Natural killer cell treated with Interleukin-12 subunit alpha and Interleukin-12 subunit beta and Interleukin-15 and Interleukin-18, amount 100 ng/mL, for 72 hours (primary cell): Measurements from ENCODE around the gene ABCC1. TPM values are rescaled to one million over a fixed set of nuclear protein-coding genes. Genes with fewer than 3 reads are reported as not detected.
A peak's percentile ranks its signal among the peaks of the same experiment; 100 is the strongest.
"Not testable (repeated sequence)": the region's sequence is repeated elsewhere in the genome, so short reads cannot be mapped to it uniquely, and the experiment has no call there.

Experiments
- ATAC-seq, 2 donors: fragments of 150-1000 bp; cut with Tn5 transposase in 1 of 2; sonication (Bioruptor Pico), chemical (Tn5 transposase) in 1 of 2; 2 replicates each; pipeline ENCODE4 v1.10.0; 2021
- DNase-seq: peaks from one replicate; pipeline ENCODE4 v3.0.0; 2022; ENCODE audit warnings: low spot score
- H3K27ac Mint-ChIP-seq, 2 donors: 1 replicate in 1 of 2; 2 replicates in 1 of 2; pipeline ENCODE4 v1.8.0; 2022; ENCODE audit warnings: mixed read lengths in 2 of 2, mild to moderate bottlenecking in 1 of 2, moderate library complexity in 1 of 2
- H3K27me3 Mint-ChIP-seq, 2 donors: 1 replicate in 1 of 2; 2 replicates in 1 of 2; pipeline ENCODE4 v1.8.0; 2022; ENCODE audit warnings: mixed read lengths in 2 of 2
- H3K36me3 Mint-ChIP-seq: one replicate; pipeline ENCODE4 v1.8.0; 2022; ENCODE audit warnings: mixed read lengths
- H3K4me1 Mint-ChIP-seq, 2 donors: 1 replicate in 1 of 2; 2 replicates in 1 of 2; pipeline ENCODE4 v1.8.0; 2022; ENCODE audit warnings: low read depth in 2 of 2, mixed read lengths in 2 of 2, mild to moderate bottlenecking in 1 of 2
- H3K4me3 Mint-ChIP-seq: one replicate; pipeline ENCODE4 v1.8.0; 2022; ENCODE audit warnings: mixed read lengths
- H3K9me3 Mint-ChIP-seq: 2 replicates; pipeline ENCODE4 v1.8.0; 2022; ENCODE audit warnings: mixed read lengths
- total RNA-seq, 2 donors: library from RNA; stranded (reverse); gene quantifications; one replicate each; pipeline ENCODE4 v1.2.3, GENCODE V29; 2022

The ABCC1 gene
- total RNA-seq, 2 donors from 2014 or later: 43.1 to 106 TPM

DNA sequence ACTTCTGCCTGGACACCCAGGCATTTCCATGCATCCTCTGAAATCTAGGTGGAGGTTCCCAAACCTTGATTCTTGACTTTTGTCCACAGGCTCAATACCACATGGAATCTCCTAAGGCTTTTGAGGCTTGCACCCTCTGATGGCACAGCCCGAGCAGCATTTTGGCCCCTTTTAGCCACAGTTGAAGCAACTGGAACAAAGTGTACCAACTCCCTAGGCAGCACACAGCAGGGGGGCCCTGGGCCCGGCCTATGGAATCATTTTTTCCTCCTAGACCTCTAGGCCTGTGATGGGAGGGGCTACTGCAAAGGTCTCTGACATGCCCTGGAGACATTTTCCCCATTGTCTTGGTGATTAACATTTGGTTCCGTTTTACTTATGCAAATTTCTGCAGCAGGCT is 32.0 kb downstream of the ABCC1 start:
- Mint-ChIP-seq H3K36me3 (peaks cover 40% of the 10 kb centered on the region), H3K27ac (no peak overlapping the region), H3K4me1 (peaks cover 4 to 17% of the 10 kb centered on the region in 2 donors), H3K9me3 (peaks cover 12% of the 10 kb centered on the region), H3K4me3 (no peak overlapping the region), H3K27me3 (no peaks in the 10 kb centered on the region)
- DNase-seq (no peak), ATAC-seq (no peak)

DNA sequence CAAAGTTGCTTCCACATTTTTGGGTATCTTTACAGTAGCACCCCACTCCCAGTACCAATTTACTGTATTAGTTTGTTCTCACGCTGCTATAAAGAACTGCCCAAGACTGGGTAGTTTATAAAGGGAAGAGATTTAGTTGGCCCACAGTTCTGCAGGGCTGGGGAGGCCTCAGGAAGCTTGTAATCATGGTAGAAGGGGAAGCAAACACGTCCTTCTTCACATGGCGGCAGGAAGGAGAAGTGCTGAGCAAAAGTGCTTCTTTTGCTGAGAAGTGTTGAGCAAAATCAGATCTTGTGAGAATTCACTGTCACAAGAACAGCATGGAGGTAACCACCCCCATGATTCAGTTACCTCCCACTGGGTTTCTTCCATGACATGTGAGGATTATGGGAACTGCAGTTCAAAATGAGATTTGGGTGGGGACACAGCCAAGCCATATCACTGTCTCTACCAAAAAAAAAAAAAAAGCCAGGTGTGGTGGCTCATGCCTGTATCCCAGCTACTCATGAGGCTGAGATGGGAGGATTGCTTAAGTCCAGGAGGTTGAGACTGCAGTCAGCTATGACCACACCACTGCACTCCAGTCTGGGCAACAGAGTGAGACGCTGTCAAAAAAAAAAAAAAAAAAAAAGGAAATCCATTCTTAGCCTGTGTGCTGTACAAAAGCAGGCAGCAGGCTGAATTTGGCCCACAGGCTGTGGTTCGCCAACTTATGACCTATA is 32.9 kb downstream of the ABCC1 start:
- not testable (repeated sequence) for DNase-seq, ATAC-seq, H3K27ac Mint-ChIP-seq, H3K4me3 Mint-ChIP-seq, H3K27me3 Mint-ChIP-seq
- Mint-ChIP-seq H3K4me1 (peaks cover 11 to 12% of the 10 kb centered on the region in 2 donors), H3K36me3 (peaks cover 39% of the 10 kb centered on the region), H3K9me3 (peaks cover 12% of the 10 kb centered on the region)

DNA sequence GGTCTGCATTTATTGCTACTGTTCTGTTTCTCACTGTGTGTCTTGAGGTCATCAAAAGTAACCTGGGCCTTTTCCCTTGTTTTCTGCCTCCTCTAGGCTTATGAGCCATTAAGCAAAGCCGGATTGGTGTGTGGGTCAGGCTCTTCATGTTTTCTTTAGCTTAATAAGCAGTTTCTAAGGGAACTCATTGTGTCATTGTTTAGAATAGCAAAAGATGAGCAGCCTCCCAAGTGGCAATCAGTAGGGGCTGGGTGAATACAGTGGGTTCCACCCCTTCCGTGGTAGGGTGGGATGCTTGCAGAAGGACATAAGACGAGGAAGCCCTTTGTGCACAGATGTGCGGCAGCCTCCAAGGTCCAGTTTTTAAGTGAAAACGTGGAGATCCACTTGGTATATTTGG is 34.5 kb downstream of the ABCC1 start:
- Mint-ChIP-seq H3K4me3 (no peak overlapping the region), H3K9me3 (peaks cover 12% of the 10 kb centered on the region), H3K4me1 (peaks cover 13 to 21% of the 10 kb centered on the region in 2 donors), H3K27me3 (no peaks in the 10 kb centered on the region), H3K27ac (no peak overlapping the region), H3K36me3 (peaks cover 27% of the 10 kb centered on the region)
- DNase-seq (no peak), ATAC-seq (no peak)

DNA sequence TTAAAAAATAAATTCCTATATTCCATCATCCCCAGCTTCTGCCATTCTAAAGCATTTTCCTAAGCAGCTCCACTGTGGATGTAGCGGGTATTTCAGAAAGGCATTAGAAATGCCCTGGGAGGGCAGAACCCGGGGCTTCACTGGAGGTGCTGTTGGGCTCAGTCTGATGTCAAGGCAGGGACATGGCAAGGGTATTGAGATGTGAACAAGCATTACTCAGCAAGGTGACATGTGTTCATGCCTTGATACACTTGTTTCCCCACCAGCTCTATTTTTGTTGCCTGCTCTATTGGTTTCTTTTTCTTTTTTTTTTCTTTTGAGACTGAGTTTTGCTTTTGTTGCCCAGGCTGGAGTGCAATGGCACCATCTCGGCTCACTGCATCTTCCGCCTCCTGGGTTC is 35.7 kb downstream of the ABCC1 start:
- no peaks in the 10 kb centered on the region for H3K27me3 Mint-ChIP-seq
- peaks cover 12% of the 10 kb centered on the region for H3K9me3 Mint-ChIP-seq
- peaks cover 18 to 30% of the 10 kb centered on the region in 2 donors for H3K4me1 Mint-ChIP-seq
- DNase-seq (no peak), ATAC-seq (no peak)
- H3K36me3 Mint-ChIP-seq: peaks cover 17% of the 10 kb centered on the region
- H3K4me3 Mint-ChIP-seq: no peak overlapping the region
- no peak overlapping the region for H3K27ac Mint-ChIP-seq

GRCh38 chr16:15986261-15986660 is 36.8 kb downstream of the ABCC1 start:
- no peak for ATAC-seq
- peaks cover 10% of the 10 kb centered on the region for H3K36me3 Mint-ChIP-seq
- DNase-seq: no peak
- peak overlapping the region in 1 of 2 donors; percentile 41 for H3K27ac Mint-ChIP-seq
- H3K9me3 Mint-ChIP-seq: peaks cover 6% of the 10 kb centered on the region
- H3K4me3 Mint-ChIP-seq: no peak overlapping the region
- peaks cover 23 to 35% of the 10 kb centered on the region in 2 donors for H3K4me1 Mint-ChIP-seq
- H3K27me3 Mint-ChIP-seq: no peaks in the 10 kb centered on the region

GRCh38 chr16:15988268-15989013 is 39.0 kb downstream of the ABCC1 start:
- H3K36me3 Mint-ChIP-seq: peaks cover 4% of the 10 kb centered on the region
- no peaks in the 10 kb centered on the region for H3K27me3 Mint-ChIP-seq
- ATAC-seq (peak in 1 of 2 donors; percentile 49), DNase-seq (no peak)
- H3K4me3 Mint-ChIP-seq: peak overlapping the region; percentile 19
- no peaks in the 10 kb centered on the region for H3K9me3 Mint-ChIP-seq
- H3K4me1 Mint-ChIP-seq: peaks cover 27 to 43% of the 10 kb centered on the region in 2 donors
- H3K27ac Mint-ChIP-seq: peak overlapping the region; percentile 4 to 74

- Mint-ChIP-seq H3K9me3 (no peaks in the 10 kb centered on the region), H3K4me3 (no peak overlapping the region), H3K27ac (no peak overlapping the region), H3K4me1 (peaks cover 27 to 43% of the 10 kb centered on the region in 2 donors), H3K27me3 (no peaks in the 10 kb centered on the region), H3K36me3 (peaks cover 4% of the 10 kb centered on the region)
- ATAC-seq (no peak), DNase-seq (no peak)
Measured at GRCh38 chr16:15990902-15991301, 41.5 kb downstream of the ABCC1 start.

DNA sequence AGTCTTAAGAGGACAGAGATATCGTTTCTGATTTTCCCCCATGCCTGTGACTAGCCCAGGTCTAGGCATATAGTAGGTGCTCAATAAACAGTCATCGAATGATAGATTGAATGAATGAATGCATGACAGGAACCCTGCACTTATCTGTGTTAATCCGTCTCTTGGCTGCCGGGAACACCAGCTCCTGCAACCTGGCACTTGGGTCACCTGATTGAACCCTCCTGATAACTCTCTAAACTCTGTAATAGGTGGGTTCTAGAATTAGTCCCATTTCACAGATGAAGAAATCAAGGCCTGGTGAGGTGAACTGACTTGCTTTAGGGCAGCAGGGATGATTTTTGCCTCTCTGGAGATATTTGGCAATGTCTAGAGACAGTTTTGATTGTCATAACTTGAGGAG is 43.7 kb downstream of the ABCC1 start:
- peaks cover 4% of the 10 kb centered on the region for H3K36me3 Mint-ChIP-seq
- no peak overlapping the region for H3K4me3 Mint-ChIP-seq
- no peaks in the 10 kb centered on the region for H3K27me3 Mint-ChIP-seq
- ATAC-seq (no peak), DNase-seq (no peak)
- no peak overlapping the region for H3K27ac Mint-ChIP-seq
- H3K9me3 Mint-ChIP-seq: no peaks in the 10 kb centered on the region
- H3K4me1 Mint-ChIP-seq: peaks cover 30 to 35% of the 10 kb centered on the region in 2 donors

DNA sequence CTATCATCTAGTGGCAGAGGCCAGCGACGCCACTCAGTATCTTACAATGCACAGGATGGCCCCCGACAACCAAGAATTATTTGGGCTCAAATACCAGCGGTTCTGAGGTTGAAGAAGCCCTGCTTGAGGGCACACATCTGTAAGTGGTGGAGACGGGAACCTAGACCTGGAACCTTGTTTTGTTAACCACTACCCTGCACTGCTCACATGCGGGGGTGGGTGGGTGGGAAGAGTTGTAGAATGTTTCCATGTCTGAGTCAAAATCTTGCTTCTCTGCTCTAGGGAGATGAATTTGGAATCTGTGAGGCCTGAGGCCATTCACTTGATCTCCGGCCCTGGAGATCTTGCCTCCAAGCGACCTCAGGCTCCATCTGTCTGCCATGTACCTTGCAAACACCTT is 44.1 kb downstream of the ABCC1 start:
- Mint-ChIP-seq H3K9me3 (no peaks in the 10 kb centered on the region), H3K4me1 (peaks cover 30 to 35% of the 10 kb centered on the region in 2 donors), H3K27ac (no peak overlapping the region), H3K36me3 (peaks cover 4% of the 10 kb centered on the region), H3K4me3 (no peak overlapping the region), H3K27me3 (no peaks in the 10 kb centered on the region)
- ATAC-seq: no peak
- DNase-seq: no peak

GRCh38 chr16:15993946-15994665 is 44.7 kb downstream of the ABCC1 start:
- Mint-ChIP-seq H3K27ac (no peak overlapping the region), H3K27me3 (no peaks in the 10 kb centered on the region), H3K9me3 (no peaks in the 10 kb centered on the region), H3K4me3 (no peak overlapping the region), H3K36me3 (peaks cover 4% of the 10 kb centered on the region), H3K4me1 (peaks cover 32 to 35% of the 10 kb centered on the region in 2 donors)
- ATAC-seq (no peak), DNase-seq (no peak)

DNA sequence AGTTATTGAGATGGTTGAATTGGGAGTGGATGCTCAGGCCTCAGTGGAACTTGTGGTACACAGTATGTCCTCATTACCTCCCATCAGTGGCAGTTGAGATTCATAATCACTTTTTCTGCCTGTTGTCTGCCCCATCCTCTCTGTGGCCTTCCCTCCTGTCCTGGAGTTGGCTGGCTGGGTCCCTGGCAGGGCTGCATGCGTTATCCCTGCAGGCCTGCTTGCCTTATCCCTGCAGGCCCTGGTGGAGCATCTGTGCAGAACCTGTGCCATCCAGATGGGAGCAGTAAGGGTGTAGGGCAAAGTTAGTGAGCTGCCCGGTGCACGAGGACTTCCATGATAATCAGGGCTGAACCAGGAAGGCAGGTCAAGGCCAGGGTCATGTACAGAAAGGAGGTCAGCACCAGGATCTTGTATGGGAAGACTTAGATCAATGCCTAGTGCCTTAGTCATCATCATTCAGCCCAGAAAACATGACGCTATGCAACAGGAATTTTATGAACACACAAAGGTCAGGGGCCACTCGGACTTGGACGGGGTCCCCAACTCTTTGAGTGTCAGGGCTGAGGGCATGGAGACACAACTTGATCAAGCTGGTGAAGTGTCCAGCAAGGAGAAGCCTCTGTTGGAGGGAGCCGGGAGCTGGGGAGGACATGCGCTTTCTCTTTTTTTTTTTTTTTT is 47.2 kb downstream of the ABCC1 start:
- ATAC-seq (no peak), DNase-seq (no peak)
- H3K9me3 Mint-ChIP-seq: no peaks in the 10 kb centered on the region
- peaks cover 4% of the 10 kb centered on the region for H3K36me3 Mint-ChIP-seq
- peaks cover 27% of the 10 kb centered on the region in 2 donors for H3K4me1 Mint-ChIP-seq
- no peaks in the 10 kb centered on the region for H3K27me3 Mint-ChIP-seq
- peak overlapping the region in 1 of 2 donors; percentile 34 for H3K27ac Mint-ChIP-seq
- H3K4me3 Mint-ChIP-seq: no peak overlapping the region

GRCh38 chr16:16000685-16001084 is 51.3 kb downstream of the ABCC1 start:
- H3K9me3 Mint-ChIP-seq: no peaks in the 10 kb centered on the region
- H3K4me1 Mint-ChIP-seq: peaks cover 19 to 21% of the 10 kb centered on the region in 2 donors
- no peak overlapping the region for H3K27ac Mint-ChIP-seq
- H3K4me3 Mint-ChIP-seq: no peak overlapping the region
- DNase-seq (no peak), ATAC-seq (no peak)
- H3K27me3 Mint-ChIP-seq: no peaks in the 10 kb centered on the region
- H3K36me3 Mint-ChIP-seq: no peaks in the 10 kb centered on the region

- H3K27me3 Mint-ChIP-seq: no peaks in the 10 kb centered on the region
- H3K9me3 Mint-ChIP-seq: peaks cover 1% of the 10 kb centered on the region
- no peak overlapping the region for H3K27ac Mint-ChIP-seq
- H3K4me1 Mint-ChIP-seq: peaks cover 18 to 19% of the 10 kb centered on the region in 2 donors
- DNase-seq: no peak
- H3K36me3 Mint-ChIP-seq: no peaks in the 10 kb centered on the region
- H3K4me3 Mint-ChIP-seq: no peak overlapping the region
- ATAC-seq: no peak
Measured at GRCh38 chr16:16001596-16002255, 52.3 kb downstream of the ABCC1 start.
